Esophagus muscularis mucosa (tissue), 4 donors: ENCODE measurements around the gene ZNF568. TPM values are rescaled to one million over a fixed set of nuclear protein-coding genes. Genes with fewer than 3 reads are reported as not detected.

Experiments used
- DNase-seq: peaks from one replicate; pipeline ENCODE4 v3.0.0-alpha.2; 2017; ENCODE audit errors: extremely low spot score
- H3K27ac ChIP-seq, 4 donors: fragments of 200-600 bp; sonication (generic); replicated peaks in 1 of 4; 1 replicate in 3 of 4; 2 replicates in 1 of 4; pipeline ENCODE4 v1.5.1; 2016 to 2019; ENCODE audit warnings: mild to moderate bottlenecking in 1 of 4
- H3K27me3 ChIP-seq, 4 donors: fragments of 200-600 bp; sonication (generic); one replicate each; pipeline versions ENCODE4 v1.5.1 to v1.6.0; 2016 to 2019
- H3K36me3 ChIP-seq, 4 donors: fragments of 200-600 bp; sonication (generic); one replicate each; pipeline ENCODE4 v1.5.1; 2016 to 2019
- H3K4me1 ChIP-seq, 4 donors: fragments of 200-600 bp; sonication (generic); one replicate each; pipeline ENCODE4 v1.5.1; 2016 to 2019
- H3K4me3 ChIP-seq, 4 donors: fragments of 200-600 bp; sonication (generic); 1 replicate in 2 of 4; 2 replicates in 2 of 4; pipeline ENCODE4 v1.5.1; 2016 to 2019; ENCODE audit warnings: mild to moderate bottlenecking in 4 of 4, moderate library complexity in 1 of 4
- H3K9me3 ChIP-seq, 4 donors: fragments of 200-600 bp; sonication (generic); 1 replicate in 3 of 4; 2 replicates in 1 of 4; pipeline ENCODE4 v1.5.1; 2016 to 2019
- EP300 ChIP-seq: sonication (generic); formaldehyde crosslinking; IDR thresholded peaks from one replicate; pipeline ENCODE4 v1.6.1; 2017; ENCODE audit warnings: antibody characterized with exemption
- POLR2A ChIP-seq: fragments of 450-650 bp; IDR thresholded peaks from one replicate; pipeline ENCODE4 v1.6.1; 2017; ENCODE audit warnings: antibody characterized with exemption, moderate library complexity, mild to moderate bottlenecking, low read depth
- POLR2AphosphoS5 ChIP-seq, 2 donors: sonication (generic); formaldehyde crosslinking; IDR thresholded peaks; one replicate each; pipeline ENCODE4 v1.6.1; 2017; ENCODE audit warnings: antibody characterized with exemption in 2 of 2
- WGBS: methylation state at CpG from one replicate; pipeline ENCODE4 v1.1.5; 2018; 5-methylcytosine and 5-hydroxymethylcytosine counted together
- intact Hi-C: fragments of 100-400 bp; cut with DNase I; formaldehyde crosslinking; loops from one replicate; pipeline ENCODE4 v1.15.1; 2023
- total RNA-seq, 4 donors: library from RNA; depleted of rRNA; stranded (reverse); fragments of >200 nt; gene quantifications; one replicate each; pipeline versions ENCODE4 v1.1.0 to v1.2.1, GENCODE V29; 2016
- TF ChIP-seq, protein P1 (sequence below), 3 experiments: fragments of 200-600 bp in 2 of 3; fragments of 450-650 bp in 1 of 3; sonication (generic) in 2 of 3; IDR thresholded peaks; one replicate each; pipeline ENCODE4 v1.5.1; 2017 to 2019; ENCODE audit warnings: antibody characterized with exemption in 3 of 3, mild to moderate bottlenecking in 2 of 3, moderate library complexity in 1 of 3

Gene ZNF568
- total RNA-seq, 4 donors from 2014 or later = 9.1 to 14.7 (median 12.6) TPM

DNA sequence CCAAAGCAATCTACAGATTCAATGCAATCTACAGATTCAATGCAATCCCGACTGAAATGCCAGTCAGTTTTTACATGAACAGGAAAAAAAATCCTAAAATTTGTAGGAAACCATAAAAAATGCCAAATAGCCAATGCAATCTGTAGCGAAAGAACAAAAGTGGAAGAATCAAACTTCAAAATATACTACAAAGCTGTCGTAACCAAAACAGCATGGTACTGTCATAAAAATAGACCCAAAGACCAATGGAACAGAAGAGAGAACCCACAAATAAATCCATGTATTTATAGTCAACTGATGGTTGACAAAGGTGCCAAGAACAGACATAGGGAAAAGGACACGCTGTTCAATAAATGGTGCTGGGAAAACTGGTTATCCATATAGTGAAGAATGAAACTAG is 17.7 kb upstream of the ZNF568 start:
- Histone ChIP-seq H3K36me3 (peaks cover 84 to 100% (median 91%) of the 10 kb centered on the region in 4 donors), H3K4me3 (no peak overlapping the region), H3K4me1 (no peaks in the 10 kb centered on the region), H3K27me3 (no peaks in the 10 kb centered on the region), H3K27ac (no peak overlapping the region), H3K9me3 (peaks cover 20 to 97% (median 95%) of the 10 kb centered on the region in 4 donors)
- 74% methylated on average over 4 of the region's 4 CpGs for WGBS
- DNase-seq = no peak
- intact Hi-C loops = no loop called here
- TF ChIP-seq EP300 = no peak
- no peak for TF ChIP-seq POLR2AphosphoS5 (IDR thresholded peaks at IDR 0.05)
- no peak for TF ChIP-seq POLR2A
- TF ChIP-seq, protein P1, sequence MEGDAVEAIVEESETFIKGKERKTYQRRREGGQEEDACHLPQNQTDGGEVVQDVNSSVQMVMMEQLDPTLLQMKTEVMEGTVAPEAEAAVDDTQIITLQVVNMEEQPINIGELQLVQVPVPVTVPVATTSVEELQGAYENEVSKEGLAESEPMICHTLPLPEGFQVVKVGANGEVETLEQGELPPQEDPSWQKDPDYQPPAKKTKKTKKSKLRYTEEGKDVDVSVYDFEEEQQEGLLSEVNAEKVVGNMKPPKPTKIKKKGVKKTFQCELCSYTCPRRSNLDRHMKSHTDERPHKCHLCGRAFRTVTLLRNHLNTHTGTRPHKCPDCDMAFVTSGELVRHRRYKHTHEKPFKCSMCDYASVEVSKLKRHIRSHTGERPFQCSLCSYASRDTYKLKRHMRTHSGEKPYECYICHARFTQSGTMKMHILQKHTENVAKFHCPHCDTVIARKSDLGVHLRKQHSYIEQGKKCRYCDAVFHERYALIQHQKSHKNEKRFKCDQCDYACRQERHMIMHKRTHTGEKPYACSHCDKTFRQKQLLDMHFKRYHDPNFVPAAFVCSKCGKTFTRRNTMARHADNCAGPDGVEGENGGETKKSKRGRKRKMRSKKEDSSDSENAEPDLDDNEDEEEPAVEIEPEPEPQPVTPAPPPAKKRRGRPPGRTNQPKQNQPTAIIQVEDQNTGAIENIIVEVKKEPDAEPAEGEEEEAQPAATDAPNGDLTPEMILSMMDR (IDR thresholded peaks at IDR 0.05) = no peak

DNA sequence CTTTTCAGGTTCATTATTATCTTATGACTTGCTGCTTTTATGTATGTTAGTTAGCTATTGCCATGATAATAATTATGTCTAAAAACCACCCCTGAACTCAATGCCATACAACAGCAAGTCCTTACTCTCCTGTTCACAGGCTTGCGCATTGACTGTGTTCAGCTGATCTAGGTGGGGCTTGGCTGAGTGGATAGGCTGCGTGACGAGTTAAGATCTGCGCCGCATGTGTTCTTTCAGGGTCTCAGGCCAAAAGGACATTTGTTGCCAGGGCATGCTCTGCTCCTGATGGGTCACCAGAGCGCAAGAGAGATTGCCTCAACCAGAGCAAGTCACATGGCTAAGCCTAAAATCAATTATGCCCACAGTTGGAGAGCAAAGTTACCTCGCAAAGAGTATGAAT is 859 bp downstream of the ZNF568 start:
- peak overlapping the region; percentile 91 to 97 (median 96) for H3K27ac ChIP-seq
- intact Hi-C loops = loop anchor here (5.0 to 10.0 kb wide), 2 partner anchors 65 to 142 kb away; partner anchors contain the start of genes ZNF345 and ZNF850
- 36% methylated on average over 7 of the region's 7 CpGs for WGBS
- H3K4me3 ChIP-seq = peak overlapping the region; percentile 78 to 89 (median 86)
- no peaks in the 10 kb centered on the region for H3K27me3 ChIP-seq
- H3K9me3 ChIP-seq = peaks cover 0 to 4% (median 3%) of the 10 kb centered on the region in 4 donors
- DNase-seq = no peak
- no peak for TF ChIP-seq EP300
- TF ChIP-seq POLR2AphosphoS5 (IDR thresholded peaks at IDR 0.05) = no peak
- TF ChIP-seq, protein P1 (IDR thresholded peaks at IDR 0.05) = no peak
- TF ChIP-seq POLR2A = no peak
- peaks cover 20 to 56% (median 35%) of the 10 kb centered on the region in 4 donors for H3K36me3 ChIP-seq
- peaks cover 12 to 21% (median 18%) of the 10 kb centered on the region in 4 donors for H3K4me1 ChIP-seq

DNA sequence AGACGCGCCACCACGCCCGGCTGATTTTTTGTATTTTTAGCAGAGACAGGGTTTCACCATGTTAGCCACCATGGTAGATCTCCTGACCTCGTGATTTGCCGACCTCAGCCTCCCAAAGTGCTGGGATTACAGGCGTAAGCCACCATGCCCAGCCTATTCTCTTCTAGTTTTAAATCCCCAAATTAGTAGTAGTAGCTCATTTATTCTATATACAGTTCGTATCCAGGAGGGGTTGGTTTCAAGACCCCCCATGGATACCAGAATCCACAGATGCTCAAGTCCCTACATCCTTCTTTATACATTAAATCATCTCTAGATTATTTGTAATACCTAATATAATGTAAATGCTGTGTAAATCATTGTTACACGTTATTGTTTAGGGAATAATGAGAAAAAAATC is 2.0 kb downstream of the ZNF568 start:
- Histone ChIP-seq H3K4me3 (no peak overlapping the region), H3K27ac (no peak overlapping the region), H3K27me3 (no peaks in the 10 kb centered on the region), H3K9me3 (peaks cover 0 to 8% (median 4%) of the 10 kb centered on the region in 4 donors), H3K36me3 (peaks cover 23 to 57% (median 42%) of the 10 kb centered on the region in 4 donors), H3K4me1 (peaks cover 12 to 21% (median 18%) of the 10 kb centered on the region in 4 donors)
- no peak for DNase-seq
- WGBS = 95% methylated on average over 9 of the region's 9 CpGs
- intact Hi-C loops = loop anchor here (5.0 to 10.0 kb wide), 2 partner anchors 66 to 143 kb away; partner anchors contain the start of genes ZNF345 and ZNF850
- TF ChIP-seq, protein P1 (IDR thresholded peaks at IDR 0.05) = no peak
- TF ChIP-seq POLR2A = no peak
- no peak for TF ChIP-seq EP300
- no peak for TF ChIP-seq POLR2AphosphoS5 (IDR thresholded peaks at IDR 0.05)

DNA sequence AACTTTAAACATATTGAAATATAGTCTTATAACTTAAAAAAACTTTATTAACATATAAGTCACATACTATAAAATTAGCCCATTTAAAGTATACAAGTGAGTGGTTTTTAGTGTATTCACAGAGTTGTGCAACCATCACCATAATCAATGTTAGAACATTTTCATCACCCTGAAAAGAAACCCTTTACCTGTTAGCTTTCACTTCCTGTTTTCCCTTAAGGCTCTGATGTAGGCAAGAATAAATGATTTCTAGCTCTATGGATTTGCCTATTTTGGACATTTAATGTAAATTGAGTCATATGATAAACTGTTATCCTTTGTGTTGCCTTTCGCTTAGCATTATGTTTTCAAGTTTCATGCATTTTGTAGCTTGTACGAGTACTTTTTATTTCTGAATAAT is 15.6 kb downstream of the ZNF568 start:
- Histone ChIP-seq H3K27ac (no peak overlapping the region), H3K36me3 (peaks cover 14 to 54% (median 36%) of the 10 kb centered on the region in 4 donors), H3K4me3 (no peak overlapping the region), H3K4me1 (no peaks in the 10 kb centered on the region), H3K27me3 (no peaks in the 10 kb centered on the region), H3K9me3 (peaks cover 0 to 42% (median 8%) of the 10 kb centered on the region in 4 donors)
- TF ChIP-seq EP300 (no peak), POLR2AphosphoS5 (IDR thresholded peaks at IDR 0.05) (no peak), POLR2A (no peak)
- TF ChIP-seq, protein P1 (IDR thresholded peaks at IDR 0.05) = no peak
- intact Hi-C loops = no loop called here
- DNase-seq = no peak
- 98% methylated on average over 2 of the region's 2 CpGs for WGBS

DNA sequence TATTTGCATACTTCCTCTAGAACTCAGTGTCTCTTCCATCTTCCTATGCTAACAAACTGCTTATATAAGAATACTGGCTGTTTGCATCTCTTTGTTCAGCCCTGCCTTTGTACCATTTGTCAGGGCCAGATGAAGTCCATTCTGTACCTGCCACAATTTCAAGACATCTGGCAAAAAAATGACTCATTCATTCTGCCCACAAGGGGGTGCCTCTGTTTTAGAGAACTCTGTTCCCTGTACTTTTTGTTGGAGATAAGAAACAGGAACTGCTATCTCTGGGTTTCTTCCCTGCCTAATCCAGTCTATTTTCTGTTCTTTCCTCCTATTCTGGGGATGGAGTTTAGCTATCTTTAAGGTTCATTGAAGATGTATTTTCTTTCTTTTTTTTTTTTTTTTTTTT is 23.0 kb downstream of the ZNF568 start:
- Histone ChIP-seq H3K9me3 (peaks cover 0 to 32% (median 7%) of the 10 kb centered on the region in 4 donors), H3K4me1 (no peaks in the 10 kb centered on the region), H3K27me3 (no peaks in the 10 kb centered on the region), H3K4me3 (no peak overlapping the region), H3K27ac (no peak overlapping the region), H3K36me3 (peaks cover 56 to 82% (median 72%) of the 10 kb centered on the region in 4 donors)
- intact Hi-C loops = no loop called here
- TF ChIP-seq EP300 = no peak
- no peak for TF ChIP-seq POLR2AphosphoS5 (IDR thresholded peaks at IDR 0.05)
- no peak for DNase-seq
